Measurements from ENCODE around the gene VSTM1. TPM values are rescaled to one million over a fixed set of nuclear protein-coding genes. Genes with fewer than 3 reads are reported as not detected.

Gene VSTM1
- total RNA-seq, 2 experiments from 2014 or later, result not detected

DNA sequence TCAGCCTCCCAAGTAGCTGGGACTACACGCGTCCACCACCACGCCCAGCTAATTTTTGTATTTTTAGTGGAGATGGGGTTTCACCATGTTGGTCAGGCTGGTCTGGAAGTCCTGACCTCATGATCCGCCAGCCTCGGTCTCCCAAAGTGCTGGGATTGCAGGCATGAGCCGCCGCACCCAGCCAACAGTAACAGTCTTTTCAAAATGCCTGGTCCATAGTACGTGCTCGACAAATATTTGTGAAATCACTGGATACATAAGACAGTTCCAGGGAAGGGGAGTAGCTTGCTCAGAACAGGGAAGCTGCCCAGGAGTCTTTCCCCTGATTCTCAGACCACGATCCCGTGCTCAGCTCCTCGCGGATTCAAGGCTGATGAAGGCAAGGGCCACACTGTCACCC is 41.8 kb downstream of the VSTM1 start:
- Histone ChIP-seq H3K4me3 (ENCODE audit: low read depth, low read length, poor library complexity, severe bottlenecking) (no peak overlapping the region), H3K9me2 (ENCODE audit: insufficient read depth, low read length) (no peaks in the 10 kb centered on the region), H2AFZ (ENCODE audit: low read length) (no peak overlapping the region), H3K79me2 (ENCODE audit: insufficient read depth, low read depth, low read length) (no peaks in the 10 kb centered on the region), H3K4me1 (ENCODE audit: insufficient read depth, low read length, poor library complexity, severe bottlenecking) (peaks cover 4% of the 10 kb centered on the region), H3K36me3 (ENCODE audit: insufficient read depth, low read length) (no peaks in the 10 kb centered on the region), H3K9me3 (ENCODE audit: low read length) (no peaks in the 10 kb centered on the region), H3K27ac (ENCODE audit: low read depth, low read length, poor library complexity, severe bottlenecking) (no peak overlapping the region), H3K4me2 (ENCODE audit: low read length) (no peak overlapping the region), H4K20me1 (ENCODE audit: insufficient read depth, low read length) (no peaks in the 10 kb centered on the region)
- no TSS peak for BruUV-seq (replicated peaks)
- POLR2A ChIA-PET, result no interaction called here
- CTCF ChIA-PET (ENCODE audit: unreplicated experiment), result no interaction called here
- TF ChIP-seq, protein P1, sequence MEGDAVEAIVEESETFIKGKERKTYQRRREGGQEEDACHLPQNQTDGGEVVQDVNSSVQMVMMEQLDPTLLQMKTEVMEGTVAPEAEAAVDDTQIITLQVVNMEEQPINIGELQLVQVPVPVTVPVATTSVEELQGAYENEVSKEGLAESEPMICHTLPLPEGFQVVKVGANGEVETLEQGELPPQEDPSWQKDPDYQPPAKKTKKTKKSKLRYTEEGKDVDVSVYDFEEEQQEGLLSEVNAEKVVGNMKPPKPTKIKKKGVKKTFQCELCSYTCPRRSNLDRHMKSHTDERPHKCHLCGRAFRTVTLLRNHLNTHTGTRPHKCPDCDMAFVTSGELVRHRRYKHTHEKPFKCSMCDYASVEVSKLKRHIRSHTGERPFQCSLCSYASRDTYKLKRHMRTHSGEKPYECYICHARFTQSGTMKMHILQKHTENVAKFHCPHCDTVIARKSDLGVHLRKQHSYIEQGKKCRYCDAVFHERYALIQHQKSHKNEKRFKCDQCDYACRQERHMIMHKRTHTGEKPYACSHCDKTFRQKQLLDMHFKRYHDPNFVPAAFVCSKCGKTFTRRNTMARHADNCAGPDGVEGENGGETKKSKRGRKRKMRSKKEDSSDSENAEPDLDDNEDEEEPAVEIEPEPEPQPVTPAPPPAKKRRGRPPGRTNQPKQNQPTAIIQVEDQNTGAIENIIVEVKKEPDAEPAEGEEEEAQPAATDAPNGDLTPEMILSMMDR (conservative IDR thresholded peaks at IDR 0.05; ENCODE audit: low read length), result no peak
- TF ChIP-seq EZH2phosphoT487 (IDR thresholded peaks at IDR 0.05; ENCODE audit: borderline replicate concordance, low read depth, low read length), result no peak
- no peak for DNase-seq (ENCODE audit: low spot score)
- intact Hi-C loops (cut with micrococcal nuclease; ENCODE audit: unreplicated experiment), result loop anchor here (5.0 kb wide), 1 partner anchor 115 kb away; the partner anchor contains the start of gene CACNG7

DNA sequence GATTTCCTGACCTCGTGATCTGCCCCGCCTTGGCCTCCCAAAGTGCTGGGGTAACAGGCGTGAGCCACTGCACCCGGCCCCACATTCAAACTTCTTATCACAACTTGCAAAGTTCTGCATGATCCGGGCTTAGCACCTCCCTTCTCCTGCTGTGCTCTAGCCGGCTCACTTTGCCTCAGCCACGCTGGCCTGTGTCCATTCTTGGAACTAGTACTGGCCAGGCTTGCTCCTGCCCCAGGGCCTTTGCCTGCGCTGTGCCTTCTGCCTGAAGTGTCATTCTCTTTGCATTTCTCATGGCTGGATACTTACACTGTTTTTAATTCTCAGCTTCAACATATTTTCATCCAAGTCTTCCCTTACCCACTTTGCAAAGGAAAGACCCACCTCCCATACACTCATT is 42.3 kb downstream of the VSTM1 start:
- Histone ChIP-seq H4K20me1 (ENCODE audit: insufficient read depth, low read length) (no peaks in the 10 kb centered on the region), H3K79me2 (ENCODE audit: insufficient read depth, low read depth, low read length) (no peaks in the 10 kb centered on the region), H3K4me2 (ENCODE audit: low read length) (no peak overlapping the region), H3K4me1 (ENCODE audit: insufficient read depth, low read length, poor library complexity, severe bottlenecking) (peaks cover 4% of the 10 kb centered on the region), H3K9me2 (ENCODE audit: insufficient read depth, low read length) (no peaks in the 10 kb centered on the region), H3K27ac (ENCODE audit: low read depth, low read length, poor library complexity, severe bottlenecking) (no peak overlapping the region), H3K4me3 (ENCODE audit: low read depth, low read length, poor library complexity, severe bottlenecking) (no peak overlapping the region), H3K9me3 (ENCODE audit: low read length) (no peaks in the 10 kb centered on the region), H2AFZ (ENCODE audit: low read length) (no peak overlapping the region), H3K36me3 (ENCODE audit: insufficient read depth, low read length) (no peaks in the 10 kb centered on the region)
- no TSS peak for BruUV-seq (replicated peaks)
- TF ChIP-seq, protein P1 (conservative IDR thresholded peaks at IDR 0.05; ENCODE audit: low read length), result no peak
- TF ChIP-seq EZH2phosphoT487 (IDR thresholded peaks at IDR 0.05; ENCODE audit: borderline replicate concordance, low read depth, low read length), result no peak
- ChIA-PET POLR2A (no interaction called here), CTCF (ENCODE audit: unreplicated experiment) (no interaction called here)
- intact Hi-C loops (cut with micrococcal nuclease; ENCODE audit: unreplicated experiment), result loop anchor here (5.0 kb wide), 1 partner anchor 114 kb away; the partner anchor contains the start of gene CACNG7
- DNase-seq (ENCODE audit: low spot score), result no peak

DNA sequence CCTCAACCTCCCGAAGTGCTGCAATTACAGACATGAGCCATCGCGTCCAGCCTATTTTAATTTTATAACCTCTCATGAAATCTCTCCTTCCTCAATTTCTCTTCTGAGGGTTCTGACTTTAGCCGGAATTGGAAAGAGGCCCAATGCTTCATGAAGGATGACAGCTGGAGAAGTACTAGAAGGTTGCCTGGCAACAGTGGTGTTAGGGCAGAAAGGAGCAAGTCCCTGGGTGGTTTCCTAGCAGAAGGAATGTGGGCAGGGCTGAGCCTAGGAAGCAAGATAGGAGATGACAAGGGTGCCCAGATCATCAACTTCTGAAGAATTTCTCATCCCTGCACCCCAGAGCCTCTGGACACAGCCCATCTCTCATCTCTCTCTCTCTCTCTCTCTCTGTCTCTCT is 46.4 kb downstream of the VSTM1 start:
- no peaks in the 10 kb centered on the region for H3K9me2 ChIP-seq (ENCODE audit: insufficient read depth, low read length)
- DNase-seq (ENCODE audit: low spot score), result no peak

More for the DNA sequence above, 46.4 kb downstream of the VSTM1 start:
- no TSS peak for BruUV-seq (replicated peaks)
- Histone ChIP-seq H3K9me3 (ENCODE audit: low read length) (no peaks in the 10 kb centered on the region), H3K4me2 (ENCODE audit: low read length) (no peak overlapping the region), H3K4me3 (ENCODE audit: low read depth, low read length, poor library complexity, severe bottlenecking) (no peak overlapping the region), H4K20me1 (ENCODE audit: insufficient read depth, low read length) (no peaks in the 10 kb centered on the region), H3K4me1 (ENCODE audit: insufficient read depth, low read length, poor library complexity, severe bottlenecking) (no peaks in the 10 kb centered on the region), H3K36me3 (ENCODE audit: insufficient read depth, low read length) (no peaks in the 10 kb centered on the region), H3K79me2 (ENCODE audit: insufficient read depth, low read depth, low read length) (no peaks in the 10 kb centered on the region), H2AFZ (ENCODE audit: low read length) (no peak overlapping the region), H3K27ac (ENCODE audit: low read depth, low read length, poor library complexity, severe bottlenecking) (no peak overlapping the region)
- no peak for TF ChIP-seq EZH2phosphoT487 (IDR thresholded peaks at IDR 0.05; ENCODE audit: borderline replicate concordance, low read depth, low read length)
- TF ChIP-seq, protein P1 (conservative IDR thresholded peaks at IDR 0.05; ENCODE audit: low read length), result no peak
- POLR2A ChIA-PET, result no interaction called here
- CTCF ChIA-PET (ENCODE audit: unreplicated experiment), result no interaction called here
- intact Hi-C loops (cut with micrococcal nuclease; ENCODE audit: unreplicated experiment), result no loop called here
